GM13976 (cell line): ENCODE data around the gene CD68.

Source experiments
- DNase-seq: peaks from one replicate; pipeline ENCODE4 v3.0.0; 2012; ENCODE audit warnings: low spot score
- CTCF ChIP-seq: IDR thresholded peaks from 2 replicates; pipeline ENCODE4 v1.5.1; 2012; ENCODE audit warnings: borderline replicate concordance, mild to moderate bottlenecking; ENCODE audit not compliant: insufficient read depth; ENCODE audit errors: extremely low read depth, missing control alignments, control extremely low read depth
- in situ Hi-C: fragments of 300-500 bp; cut with MboI; formaldehyde crosslinking; loops from one replicate; pipeline ENCODE4 v1.12.0; 2022; ENCODE audit warnings: low sequenced_read_pairs, mixed read lengths, inconsistent platforms; ENCODE audit not compliant: unreplicated experiment

Gene CD68, protein sequence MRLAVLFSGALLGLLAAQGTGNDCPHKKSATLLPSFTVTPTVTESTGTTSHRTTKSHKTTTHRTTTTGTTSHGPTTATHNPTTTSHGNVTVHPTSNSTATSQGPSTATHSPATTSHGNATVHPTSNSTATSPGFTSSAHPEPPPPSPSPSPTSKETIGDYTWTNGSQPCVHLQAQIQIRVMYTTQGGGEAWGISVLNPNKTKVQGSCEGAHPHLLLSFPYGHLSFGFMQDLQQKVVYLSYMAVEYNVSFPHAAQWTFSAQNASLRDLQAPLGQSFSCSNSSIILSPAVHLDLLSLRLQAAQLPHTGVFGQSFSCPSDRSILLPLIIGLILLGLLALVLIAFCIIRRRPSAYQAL

GRCh38 chr17:7579001-7579833 lies at the start of gene CD68:
Gene CD68 (plus strand): TSS chr17:7579638. CDS start chr17:7579678, 40 bp downstream.
- no peak for TF ChIP-seq CTCF
- in situ Hi-C loops: no loop called here
- peak; percentile 82 for DNase-seq

GRCh38 chr17:7530023-7530900 lies 49.2 kb upstream of the CD68 start:
- DNase-seq: no peak
- in situ Hi-C loops: no loop called here
- no peak for TF ChIP-seq CTCF

- in situ Hi-C loops: no loop called here
- TF ChIP-seq CTCF: no peak
- no peak for DNase-seq
Observed at GRCh38 chr17:7538050-7538449, 41.4 kb upstream of the CD68 start.

- no peak for TF ChIP-seq CTCF
- no peak for DNase-seq
- in situ Hi-C loops: no loop called here
Observed at GRCh38 chr17:7538891-7539545, 40.4 kb upstream of the CD68 start.

DNA sequence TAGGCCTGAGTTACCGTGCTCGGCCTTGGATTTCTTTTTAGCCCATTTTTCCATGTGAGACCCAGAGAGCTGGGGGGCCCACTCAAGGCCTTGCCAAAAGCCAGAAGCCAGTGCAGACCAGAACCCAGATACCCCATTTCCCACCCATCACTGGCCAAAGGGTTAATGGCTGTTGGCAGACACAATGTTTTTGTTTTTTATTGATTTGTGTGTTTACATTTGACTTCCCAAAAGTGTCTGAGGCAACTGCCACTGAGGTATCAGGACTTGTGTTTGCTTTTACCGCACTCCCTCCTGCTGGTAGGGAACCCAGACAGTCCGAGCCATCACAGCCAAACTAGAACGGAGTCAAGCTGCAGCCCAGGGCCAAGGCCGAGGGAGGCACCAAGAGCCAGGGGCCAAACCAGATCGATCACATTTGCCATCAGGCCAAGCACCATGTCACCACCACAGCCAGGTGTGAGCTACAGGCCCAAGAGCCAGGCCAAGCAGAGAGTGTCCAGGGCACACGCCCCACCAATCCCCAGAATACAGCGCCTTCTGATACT lies 38.3 kb upstream of the CD68 start:
- in situ Hi-C loops: no loop called here
- TF ChIP-seq CTCF: no peak
- DNase-seq: no peak
